NCI-H446 (cell line): Measurements from ENCODE around the gene CAMSAP2.

Source experiments
- DNase-seq, 2 experiments: peaks; one replicate each; lab custom pipeline; 2025; lab: John Stamatoyannopoulos, UW

Gene CAMSAP2

GRCh38 chr1:200849430-200849829, 110.7 kb downstream of the CAMSAP2 start:
- no peak for DNase-seq

GRCh38 chr1:200850554-200850953, 111.9 kb downstream of the CAMSAP2 start:
- DNase-seq: no peak

- DNase-seq: no peak
These were observed 118.1 kb downstream of the CAMSAP2 start for GRCh38 chr1:200856716-200857357.

GRCh38 chr1:200857804-200858203, 119.1 kb downstream of the CAMSAP2 start:
- no peak for DNase-seq

GRCh38 chr1:200861937-200862647, 123.4 kb downstream of the CAMSAP2 start:
- DNase-seq: no peak

- DNase-seq: no peak
These were observed 124.2 kb downstream of the CAMSAP2 start for GRCh38 chr1:200862713-200863415.

- DNase-seq: peak in 1 of 2 experiments; percentile 17
These were observed 127.4 kb downstream of the CAMSAP2 start for GRCh38 chr1:200866116-200866515.

- DNase-seq: no peak
These were observed 127.8 kb downstream of the CAMSAP2 start for GRCh38 chr1:200866521-200866920.

GRCh38 chr1:200867018-200867811, 128.5 kb downstream of the CAMSAP2 start:
- DNase-seq: no peak

GRCh38 chr1:200869376-200869752, 130.7 kb downstream of the CAMSAP2 start:
- DNase-seq: no peak

- DNase-seq: no peak
These were observed 131.2 kb downstream of the CAMSAP2 start for GRCh38 chr1:200869753-200870391.

- no peak for DNase-seq
These were observed 133.9 kb downstream of the CAMSAP2 start, which contains the start of gene GPR25 for GRCh38 chr1:200872446-200873115. Gene GPR25, plus strand, starts transcription at chr1:200872981. Its CDS starts 57 bp downstream, at chr1:200873038.

GRCh38 chr1:200873116-200873670, 134.5 kb downstream of the CAMSAP2 start:
- DNase-seq: no peak

- DNase-seq: no peak
These were observed 135.1 kb downstream of the CAMSAP2 start for GRCh38 chr1:200873671-200874397.

GRCh38 chr1:200874694-200875093, 136.0 kb downstream of the CAMSAP2 start:
- no peak for DNase-seq

- no peak for DNase-seq
These were observed 136.7 kb downstream of the CAMSAP2 start for GRCh38 chr1:200875416-200875815.

GRCh38 chr1:200877010-200877409, 138.3 kb downstream of the CAMSAP2 start:
- no peak for DNase-seq

- DNase-seq: no peak
These were observed 139.3 kb downstream of the CAMSAP2 start for GRCh38 chr1:200877839-200878551.

GRCh38 chr1:200880212-200880611, 141.5 kb downstream of the CAMSAP2 start:
- DNase-seq: no peak
